Activated naive CD4-positive, alpha-beta T cell treated with anti-CD3 and anti-CD28 coated beads, Interleukin-2, amount 10 ng/mL, durations not matched to agents 7 days and 5 days (primary cell): ENCODE data around the gene NCK2.
A peak's percentile ranks its signal among the peaks of the same experiment; 100 is the strongest.

ENCODE experiments used
- CTCF ChIA-PET: fragments of 350-600 bp; sonication (Branson Sonifier 250); formaldehyde crosslinking; loops from one replicate; lab custom pipeline; 2021; ENCODE audit warnings: antibody characterized with exemption; lab: Charles Lee
- DNase-seq: peaks from one replicate; pipeline ENCODE4 v3.0.0-alpha.2; 2020
- H3K27ac Mint-ChIP-seq: one replicate; pipeline ENCODE4 v1.8.0; 2021; ENCODE audit warnings: mild to moderate bottlenecking, moderate library complexity, mixed read lengths
- H3K27me3 Mint-ChIP-seq: one replicate; pipeline ENCODE4 v1.8.0; 2021; ENCODE audit warnings: mild to moderate bottlenecking, mixed read lengths
- H3K36me3 Mint-ChIP-seq: one replicate; pipeline ENCODE4 v1.8.0; 2021; ENCODE audit warnings: mixed read lengths
- H3K4me1 Mint-ChIP-seq: one replicate; pipeline ENCODE4 v1.8.0; 2021; ENCODE audit warnings: mixed read lengths
- H3K4me3 Mint-ChIP-seq: one replicate; pipeline ENCODE4 v1.8.0; 2021; ENCODE audit warnings: mild to moderate bottlenecking, moderate library complexity, mixed read lengths
- H3K9me3 Mint-ChIP-seq: one replicate; pipeline ENCODE4 v1.8.0; 2021; ENCODE audit warnings: mixed read lengths

NCK2 gene

DNA sequence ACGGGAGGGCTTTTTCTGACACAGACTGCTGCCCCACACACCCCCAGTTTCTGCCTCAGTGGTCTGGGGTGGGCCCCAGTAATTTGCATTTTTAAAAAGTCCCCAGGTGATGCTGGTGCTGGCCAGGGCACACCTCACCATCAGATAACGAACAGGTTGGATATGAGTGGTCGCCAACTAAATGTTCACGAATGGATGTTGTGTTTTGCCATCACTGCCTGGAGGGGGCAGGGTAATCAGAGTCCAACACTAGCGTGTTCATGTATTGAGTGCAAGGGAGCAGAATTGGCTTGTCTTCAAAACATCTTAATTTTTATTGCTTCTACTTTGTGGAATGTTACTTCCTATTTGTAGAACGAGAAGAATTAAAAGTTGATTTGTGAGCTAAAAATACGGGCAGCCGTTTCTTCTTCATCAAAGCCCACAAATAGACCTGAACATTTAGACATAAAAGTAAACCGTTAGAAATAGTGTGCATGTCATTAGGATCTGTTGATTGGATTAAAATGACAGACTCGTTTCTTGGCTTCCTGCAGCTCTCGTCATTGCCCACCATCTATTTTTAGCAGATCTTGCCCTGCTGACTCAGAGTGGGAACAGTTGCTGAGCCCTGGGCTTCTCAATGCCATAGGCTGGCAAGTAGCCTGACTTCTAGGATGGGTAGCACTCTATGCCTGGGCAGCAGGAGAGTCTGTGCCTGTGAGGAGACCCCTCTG is 45.2 kb downstream of the NCK2 start:
- Mint-ChIP-seq H3K27me3 (no peaks in the 10 kb centered on the region), H3K27ac (peak overlapping the region; percentile 96), H3K4me3 (peak overlapping the region; percentile 43), H3K4me1 (peaks cover 97% of the 10 kb centered on the region), H3K36me3 (peaks cover 44% of the 10 kb centered on the region), H3K9me3 (no peaks in the 10 kb centered on the region)
- peak; percentile 77 for DNase-seq
- CTCF ChIA-PET, result interaction anchor here (0.9 to 1.3 kb wide), 4 partner anchors 8 to 43 kb away, joined by 3 to 6 read pairs (median 4); no protein-coding TSS in a partner anchor

DNA sequence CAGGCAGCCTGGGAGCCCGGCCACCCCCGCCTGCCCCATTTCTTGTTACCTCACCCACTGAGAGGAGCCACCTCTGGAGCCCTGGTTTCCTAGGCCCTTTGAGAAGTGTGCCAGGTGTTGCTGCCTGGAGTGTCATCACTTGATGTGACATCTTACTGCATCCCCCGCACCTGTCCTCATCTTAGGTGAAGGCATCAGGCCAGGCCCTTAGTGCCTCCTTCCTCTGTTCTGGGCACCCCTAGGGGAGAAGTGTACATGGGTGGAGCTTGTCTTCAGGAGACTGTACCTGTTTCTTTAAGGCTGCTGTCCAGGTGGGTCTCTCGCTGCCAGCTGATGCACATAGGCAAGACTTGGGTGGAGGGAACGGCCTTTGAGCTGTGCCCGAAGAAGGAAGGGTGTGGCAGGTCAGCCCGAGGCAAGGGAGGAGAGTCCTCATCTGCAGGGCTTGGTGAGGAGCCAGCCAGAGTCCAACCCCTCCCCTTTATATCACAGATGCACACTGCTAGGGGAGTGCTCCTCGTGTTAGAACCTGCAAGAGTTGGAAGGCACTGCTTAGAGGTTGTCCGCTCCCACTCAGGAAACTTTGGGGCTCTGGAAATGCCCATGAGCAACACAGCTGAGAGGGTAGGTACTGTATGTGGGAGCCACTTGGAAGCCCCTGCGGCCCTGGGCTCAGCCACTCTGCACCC is 45.9 kb downstream of the NCK2 start:
- peaks cover 98% of the 10 kb centered on the region for H3K4me1 Mint-ChIP-seq
- CTCF ChIA-PET, result interaction anchor here (0.9 to 1.0 kb wide), 2 partner anchors 8 to 44 kb away, joined by 4 to 6 read pairs; no protein-coding TSS in a partner anchor
- H3K36me3 Mint-ChIP-seq, result peaks cover 44% of the 10 kb centered on the region
- H3K27ac Mint-ChIP-seq, result peak overlapping the region; percentile 96
- H3K27me3 Mint-ChIP-seq, result no peaks in the 10 kb centered on the region
- H3K4me3 Mint-ChIP-seq, result peak overlapping the region; percentile 43
- no peaks in the 10 kb centered on the region for H3K9me3 Mint-ChIP-seq
- DNase-seq, result no peak

DNA sequence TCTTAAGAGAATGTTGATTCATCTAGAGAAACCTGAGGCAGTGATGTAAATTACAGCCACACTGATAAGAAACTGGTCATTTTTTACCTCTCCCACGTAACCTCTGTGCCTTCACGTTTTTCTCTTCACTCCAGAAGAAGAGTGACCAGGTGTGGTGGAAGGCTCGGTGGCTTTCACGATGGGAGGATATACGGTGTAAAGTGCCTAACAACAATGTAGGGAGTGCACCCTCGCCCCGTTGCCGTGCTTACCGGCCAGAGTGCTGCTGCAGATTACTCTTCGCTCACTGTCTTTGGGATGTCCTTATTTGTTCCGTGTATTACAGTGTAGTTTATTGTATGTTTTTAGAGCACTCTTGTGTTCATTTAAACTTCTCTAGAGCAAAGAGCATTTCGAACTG is 46.5 kb downstream of the NCK2 start:
- peaks cover 98% of the 10 kb centered on the region for H3K4me1 Mint-ChIP-seq
- peaks cover 43% of the 10 kb centered on the region for H3K36me3 Mint-ChIP-seq
- no peaks in the 10 kb centered on the region for H3K9me3 Mint-ChIP-seq
- no peak for DNase-seq
- H3K4me3 Mint-ChIP-seq, result no peak overlapping the region
- no peaks in the 10 kb centered on the region for H3K27me3 Mint-ChIP-seq
- H3K27ac Mint-ChIP-seq, result peak overlapping the region; percentile 96
- CTCF ChIA-PET, result interaction anchor here (0.6 to 1.5 kb wide), 3 partner anchors 8 to 21 kb away, joined by 3 to 4 read pairs (median 4); no protein-coding TSS in a partner anchor

GRCh38 chr2:105792561-105792960 is 47.8 kb downstream of the NCK2 start:
- Mint-ChIP-seq H3K9me3 (no peaks in the 10 kb centered on the region), H3K4me1 (peaks cover 98% of the 10 kb centered on the region), H3K4me3 (no peak overlapping the region), H3K36me3 (peaks cover 40% of the 10 kb centered on the region), H3K27ac (peak overlapping the region; percentile 77), H3K27me3 (no peaks in the 10 kb centered on the region)
- DNase-seq, result no peak
- CTCF ChIA-PET, result interaction anchor here (1.5 kb wide), 1 partner anchor 9 kb away, joined by 4 read pairs; no protein-coding TSS in a partner anchor

DNA sequence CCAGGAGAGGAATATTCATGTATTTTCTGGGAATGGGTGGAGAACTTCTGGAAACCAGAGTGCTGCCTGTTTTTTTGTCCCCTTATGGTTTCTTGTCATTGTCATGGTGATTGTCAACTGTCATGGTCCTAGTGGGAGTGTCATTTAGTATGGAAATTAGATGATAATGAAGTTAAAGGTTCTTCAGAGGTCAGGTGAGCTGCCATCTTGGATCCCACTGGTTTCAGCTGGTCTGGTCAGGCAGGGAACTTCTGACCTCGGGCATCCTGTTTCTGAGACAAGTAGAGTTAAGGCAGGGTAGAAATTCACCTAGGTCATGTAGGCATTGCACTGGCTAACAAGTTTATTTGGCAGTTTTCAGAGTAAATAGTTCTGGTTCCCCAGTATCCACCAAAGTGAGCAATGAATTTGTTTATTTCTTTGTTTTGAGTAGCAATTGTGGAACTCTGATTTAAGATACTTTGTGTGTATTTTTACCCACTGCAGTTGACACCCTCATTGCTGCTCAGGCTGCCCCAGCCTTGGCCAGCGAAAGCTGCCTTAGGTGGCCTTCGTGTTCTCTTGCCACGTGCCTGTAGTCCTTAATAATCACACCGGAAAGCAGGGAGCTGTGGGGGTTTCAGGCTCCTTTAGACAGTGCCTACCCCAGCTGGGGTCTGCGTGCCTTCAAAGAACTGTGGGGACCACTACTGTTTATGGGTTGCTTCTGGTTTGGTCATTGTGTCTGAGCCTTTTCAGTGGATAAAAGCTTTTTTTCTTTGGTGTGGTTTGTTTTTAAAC is 48.7 kb downstream of the NCK2 start:
- Mint-ChIP-seq H3K36me3 (peaks cover 38% of the 10 kb centered on the region), H3K4me1 (peaks cover 98% of the 10 kb centered on the region), H3K4me3 (no peak overlapping the region), H3K9me3 (no peaks in the 10 kb centered on the region), H3K27me3 (no peaks in the 10 kb centered on the region), H3K27ac (peak overlapping the region; percentile 77)
- DNase-seq, result no peak
- CTCF ChIA-PET, result no interaction called here

DNA sequence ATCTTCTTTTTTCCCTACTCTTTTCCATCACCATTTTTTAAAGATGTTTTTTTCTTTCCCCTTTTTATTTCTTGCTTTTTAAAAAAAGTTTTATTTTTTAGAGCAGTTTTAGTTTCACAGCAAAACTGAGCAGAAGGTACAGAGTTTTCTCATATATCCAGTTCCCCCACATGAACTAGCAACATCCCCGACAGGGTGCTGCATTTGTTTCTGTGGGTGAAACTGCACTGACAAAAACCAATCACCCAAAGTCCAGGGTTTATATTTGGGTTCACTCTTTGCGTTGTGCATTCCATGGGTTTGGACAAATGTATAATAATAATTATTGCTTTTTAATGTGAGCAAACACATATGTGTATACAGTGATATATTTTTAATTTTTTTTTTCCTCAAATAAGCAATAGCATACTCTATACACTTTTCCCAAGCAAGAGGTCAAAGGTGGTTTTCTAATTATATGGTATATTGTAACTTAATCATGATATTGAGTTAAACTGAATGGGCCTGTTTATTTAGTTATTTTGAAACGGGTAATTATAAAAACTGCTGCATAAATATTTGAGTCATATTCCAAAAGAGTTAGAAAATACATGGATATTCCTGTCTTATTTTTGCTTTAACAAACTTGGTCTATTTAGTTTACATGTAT is 50.3 kb downstream of the NCK2 start:
- Mint-ChIP-seq H3K36me3 (peaks cover 43% of the 10 kb centered on the region), H3K4me1 (peaks cover 98% of the 10 kb centered on the region), H3K9me3 (no peaks in the 10 kb centered on the region), H3K27me3 (no peaks in the 10 kb centered on the region), H3K27ac (peak overlapping the region; percentile 98), H3K4me3 (peak overlapping the region; percentile 64)
- DNase-seq, result no peak
- CTCF ChIA-PET, result interaction anchor here (1.0 kb wide), 1 partner anchor 291 kb away, joined by 4 read pairs; no protein-coding TSS in a partner anchor

DNA sequence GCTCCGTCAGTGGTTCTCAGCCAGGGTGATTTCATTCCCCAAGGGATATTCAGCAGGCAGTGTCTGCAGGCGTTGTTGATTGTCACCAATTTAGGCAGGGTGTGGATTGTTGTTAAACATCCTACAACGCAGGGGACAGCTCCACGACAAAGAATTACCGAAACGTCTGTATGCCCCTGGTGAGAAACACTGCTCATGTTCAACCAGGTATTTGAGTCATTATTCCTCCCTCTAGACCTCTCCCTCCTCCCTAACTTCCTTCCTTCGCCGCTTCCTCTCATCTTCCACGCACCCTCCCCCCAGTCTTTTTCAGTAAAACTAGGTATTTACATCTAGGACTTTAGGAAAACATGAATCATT is 50.8 kb downstream of the NCK2 start:
- H3K4me3 Mint-ChIP-seq, result peak overlapping the region; percentile 64
- peaks cover 46% of the 10 kb centered on the region for H3K36me3 Mint-ChIP-seq
- no peaks in the 10 kb centered on the region for H3K27me3 Mint-ChIP-seq
- no peaks in the 10 kb centered on the region for H3K9me3 Mint-ChIP-seq
- DNase-seq, result no peak
- H3K27ac Mint-ChIP-seq, result peak overlapping the region; percentile 98
- peaks cover 98% of the 10 kb centered on the region for H3K4me1 Mint-ChIP-seq
- CTCF ChIA-PET, result interaction anchor here (1.0 kb wide), 1 partner anchor 290 kb away, joined by 4 read pairs; no protein-coding TSS in a partner anchor

- peak; percentile 71 for DNase-seq
- H3K4me1 Mint-ChIP-seq, result peaks cover 98% of the 10 kb centered on the region
- peak overlapping the region; percentile 98 for H3K27ac Mint-ChIP-seq
- CTCF ChIA-PET, result interaction anchor here (1.0 to 1.3 kb wide), 2 partner anchors 33 to 290 kb away, joined by 3 to 4 read pairs; no protein-coding TSS in a partner anchor
- H3K4me3 Mint-ChIP-seq, result peak overlapping the region; percentile 64
- peaks cover 48% of the 10 kb centered on the region for H3K36me3 Mint-ChIP-seq
- no peaks in the 10 kb centered on the region for H3K27me3 Mint-ChIP-seq
- H3K9me3 Mint-ChIP-seq, result no peaks in the 10 kb centered on the region
These were observed 51.5 kb downstream of the NCK2 start for GRCh38 chr2:105796131-105796638.

DNA sequence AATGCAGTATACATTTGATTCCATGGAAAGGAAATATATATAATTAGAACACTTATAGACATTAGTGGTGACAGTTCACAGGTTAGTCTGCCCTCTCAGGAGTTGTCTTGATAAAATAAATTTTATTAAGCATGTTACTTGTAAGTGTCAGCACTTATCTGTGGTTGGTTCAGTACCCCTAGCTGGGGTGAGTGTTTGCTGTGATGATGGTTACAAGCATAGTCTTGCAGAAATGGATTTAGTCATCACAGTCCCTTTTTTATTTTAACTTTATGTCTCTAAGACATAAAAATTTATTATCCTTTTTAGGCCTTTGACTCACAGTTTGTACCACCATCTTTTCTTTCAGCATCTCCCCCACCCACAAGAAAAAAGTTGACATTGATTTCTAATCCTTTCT is 52.1 kb downstream of the NCK2 start:
- CTCF ChIA-PET, result interaction anchor here (0.5 to 1.5 kb wide), 3 partner anchors 32 to 216 kb away, joined by 3 read pairs; no protein-coding TSS in a partner anchor
- H3K27me3 Mint-ChIP-seq, result no peaks in the 10 kb centered on the region
- peak overlapping the region; percentile 63 for H3K4me3 Mint-ChIP-seq
- no peaks in the 10 kb centered on the region for H3K9me3 Mint-ChIP-seq
- DNase-seq, result no peak
- peak overlapping the region; percentile 98 for H3K27ac Mint-ChIP-seq
- peaks cover 48% of the 10 kb centered on the region for H3K36me3 Mint-ChIP-seq
- peaks cover 98% of the 10 kb centered on the region for H3K4me1 Mint-ChIP-seq

- CTCF ChIA-PET, result interaction anchor here (0.9 to 2.8 kb wide), 8 partner anchors 7 to 221 kb away, joined by 3 to 12 read pairs (median 4); no protein-coding TSS in a partner anchor
- Mint-ChIP-seq H3K9me3 (no peaks in the 10 kb centered on the region), H3K27me3 (no peaks in the 10 kb centered on the region), H3K4me3 (peak overlapping the region; percentile 63), H3K36me3 (peaks cover 48% of the 10 kb centered on the region), H3K4me1 (peaks cover 98% of the 10 kb centered on the region), H3K27ac (peak overlapping the region; percentile 98)
- peak; percentile 70 for DNase-seq
These were observed 52.6 kb downstream of the NCK2 start for GRCh38 chr2:105797298-105797819.

- H3K27ac Mint-ChIP-seq, result peak overlapping the region; percentile 98
- peak overlapping the region; percentile 63 for H3K4me3 Mint-ChIP-seq
- CTCF ChIA-PET, result interaction anchor here (0.9 to 2.8 kb wide), 9 partner anchors 8 to 217 kb away, joined by 3 to 12 read pairs (median 4); no protein-coding TSS in a partner anchor
- H3K4me1 Mint-ChIP-seq, result peaks cover 98% of the 10 kb centered on the region
- DNase-seq, result peak; percentile 53
- H3K9me3 Mint-ChIP-seq, result no peaks in the 10 kb centered on the region
- H3K27me3 Mint-ChIP-seq, result no peaks in the 10 kb centered on the region
- H3K36me3 Mint-ChIP-seq, result peaks cover 47% of the 10 kb centered on the region
These were observed 53.9 kb downstream of the NCK2 start for GRCh38 chr2:105798595-105798994.

GRCh38 chr2:105800036-105800713 is 55.5 kb downstream of the NCK2 start:
- CTCF ChIA-PET, result interaction anchor here (1.2 to 2.8 kb wide), 2 partner anchors 17 to 53 kb away, joined by 4 to 12 read pairs; no protein-coding TSS in a partner anchor
- H3K36me3 Mint-ChIP-seq, result peaks cover 58% of the 10 kb centered on the region
- no peaks in the 10 kb centered on the region for H3K27me3 Mint-ChIP-seq
- peaks cover 99% of the 10 kb centered on the region for H3K4me1 Mint-ChIP-seq
- H3K9me3 Mint-ChIP-seq, result no peaks in the 10 kb centered on the region
- H3K27ac Mint-ChIP-seq, result peak overlapping the region; percentile 98
- H3K4me3 Mint-ChIP-seq, result peak overlapping the region; percentile 55
- no peak for DNase-seq
